OCI-LY1 (cell line): Measurements from ENCODE around the gene PTCD1.

Source experiments
- H2AFZ ChIP-seq: fragments of 200-600 bp; sonication (generic), shearing (Covaris generic); 2 replicates; pipeline ENCODE4 v1.6.0; 2014; ENCODE audit warnings: antibody characterized with exemption, mild to moderate bottlenecking, low read length
- H3F3A ChIP-seq: fragments of 200-600 bp; sonication (generic), shearing (Covaris generic); 2 replicates; pipeline ENCODE4 v1.6.0; 2014; ENCODE audit warnings: mild to moderate bottlenecking, antibody characterized with exemption, low read length, moderate library complexity; ENCODE audit not compliant: insufficient read depth
- H3K27ac ChIP-seq: fragments of 200-600 bp; sonication (generic); 2 replicates; pipeline ENCODE4 v1.5.1; 2014; ENCODE audit warnings: low read length, mixed run types, mild to moderate bottlenecking, low read depth; ENCODE audit not compliant: poor library complexity, severe bottlenecking
- H3K27me3 ChIP-seq: fragments of 200-600 bp; sonication (generic); 2 replicates; pipeline ENCODE4 v1.6.0; 2014; ENCODE audit warnings: antibody characterized with exemption, mild to moderate bottlenecking, low read length, moderate library complexity; ENCODE audit not compliant: insufficient read depth
- H3K36me3 ChIP-seq: fragments of 200-600 bp; sonication (generic); 2 replicates; pipeline ENCODE4 v1.6.1; 2014; ENCODE audit warnings: mild to moderate bottlenecking, antibody characterized with exemption, low read length, moderate library complexity, mixed read lengths; ENCODE audit not compliant: insufficient read depth
- H3K4me1 ChIP-seq: fragments of 200-600 bp; sonication (generic); 2 replicates; pipeline ENCODE4 v1.5.1; 2014; ENCODE audit warnings: mild to moderate bottlenecking, low read length, moderate library complexity; ENCODE audit not compliant: insufficient read depth, severe bottlenecking
- H3K4me2 ChIP-seq: fragments of 200-600 bp; sonication (generic), shearing (Covaris generic); 2 replicates; pipeline ENCODE4 v1.6.1; 2014; ENCODE audit warnings: low read length
- H3K4me3 ChIP-seq: fragments of 200-600 bp; sonication (generic); 2 replicates; pipeline ENCODE4 v1.5.1; 2014; ENCODE audit warnings: low read length, low read depth, mild to moderate bottlenecking, mixed read lengths; ENCODE audit not compliant: poor library complexity, severe bottlenecking
- H3K79me2 ChIP-seq: fragments of 200-600 bp; shearing (Covaris generic); 2 replicates; pipeline ENCODE4 v1.6.1; 2016; ENCODE audit warnings: mixed run types, low read length, mixed read lengths; ENCODE audit not compliant: insufficient read depth
- H3K9ac ChIP-seq: fragments of 200-600 bp; sonication (generic), shearing (Covaris generic); 2 replicates; pipeline ENCODE4 v1.6.1; 2014; ENCODE audit warnings: mild to moderate bottlenecking, low read length, mixed read lengths
- H3K9me2 ChIP-seq: fragments of 200-600 bp; sonication (generic), shearing (Covaris generic); 2 replicates; pipeline ENCODE4 v1.6.1; 2014; ENCODE audit warnings: low read depth, mild to moderate bottlenecking, low read length, mixed read lengths
- H3K9me3 ChIP-seq: fragments of 200-600 bp; shearing (Covaris generic); 2 replicates; pipeline ENCODE4 v1.6.1; 2014; ENCODE audit warnings: low read length, mixed read lengths
- H4K20me1 ChIP-seq: fragments of 200-600 bp; sonication (generic), shearing (Covaris generic); 2 replicates; pipeline ENCODE4 v1.6.0; 2016; ENCODE audit warnings: mild to moderate bottlenecking, low read length; ENCODE audit not compliant: insufficient read depth
- CTCF ChIP-seq: fragments of 200-600 bp; sonication (generic), shearing (Covaris generic); IDR thresholded peaks from 2 replicates; pipeline ENCODE4 v1.5.1; 2017; ENCODE audit warnings: mild to moderate bottlenecking, antibody characterized with exemption, low read length, moderate library complexity, mixed read lengths
- EZH2 ChIP-seq: fragments of 200-600 bp; sonication (generic), shearing (Covaris generic); IDR thresholded peaks from 2 replicates; pipeline ENCODE4 v1.8.0; 2017; ENCODE audit warnings: borderline replicate concordance, mixed run types, mild to moderate bottlenecking, antibody characterized with exemption, low read length, moderate library complexity, mixed read lengths

Gene PTCD1

DNA sequence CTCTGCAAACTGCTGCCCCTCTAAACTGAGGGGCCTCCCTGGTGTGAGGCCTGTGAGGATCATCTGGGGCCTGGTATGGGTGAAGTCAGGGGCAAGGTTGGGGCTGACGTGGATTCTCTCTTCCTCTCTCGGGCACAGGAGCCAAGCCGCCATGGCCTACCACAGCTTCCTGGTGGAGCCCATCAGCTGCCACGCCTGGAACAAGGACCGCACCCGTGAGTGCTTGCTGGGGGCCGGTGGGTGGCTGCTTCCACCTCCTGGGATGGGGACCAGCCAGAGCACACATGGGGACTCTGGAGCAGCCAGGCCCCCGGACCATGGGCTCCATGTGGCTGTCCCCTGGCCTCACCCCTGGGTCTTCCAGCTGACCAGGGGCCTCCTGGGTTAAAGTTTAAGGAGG is 53.0 kb downstream of the PTCD1 start:
- TF ChIP-seq EZH2 (no peak), CTCF (no peak)
- Histone ChIP-seq H3K4me1 (peaks cover 24% of the 10 kb centered on the region), H3K27ac (no peak overlapping the region)

GRCh38 chr7:99384523-99384922 is 54.1 kb downstream of the PTCD1 start:
- Histone ChIP-seq H4K20me1 (no peaks in the 10 kb centered on the region), H3K27ac (peak overlapping the region; percentile 45), H2AFZ (no peak overlapping the region), H3K4me3 (no peak overlapping the region), H3F3A (peaks cover 12% of the 10 kb centered on the region), H3K9me2 (no peaks in the 10 kb centered on the region), H3K27me3 (no peaks in the 10 kb centered on the region), H3K4me2 (no peak overlapping the region), H3K79me2 (peaks cover 12% of the 10 kb centered on the region; the same call in 1 of the 2 replicates), H3K9ac (no peak overlapping the region), H3K9me3 (no peaks in the 10 kb centered on the region), H3K4me1 (peaks cover 35% of the 10 kb centered on the region), H3K36me3 (peaks cover 64% of the 10 kb centered on the region)
- TF ChIP-seq EZH2 (no peak), CTCF (no peak)

More for the DNA sequence above, 53.0 kb downstream of the PTCD1 start:
- Histone ChIP-seq H3K27me3 (no peaks in the 10 kb centered on the region), H3K4me2 (no peak overlapping the region), H3F3A (peaks cover 2% of the 10 kb centered on the region; the same call in 1 of the 2 replicates), H4K20me1 (no peaks in the 10 kb centered on the region), H3K9me3 (no peaks in the 10 kb centered on the region), H3K4me3 (no peak overlapping the region), H3K9me2 (no peaks in the 10 kb centered on the region), H3K36me3 (peaks cover 74% of the 10 kb centered on the region), H2AFZ (no peak overlapping the region), H3K9ac (no peak overlapping the region), H3K79me2 (peaks cover 12% of the 10 kb centered on the region; the same call in 1 of the 2 replicates)

DNA sequence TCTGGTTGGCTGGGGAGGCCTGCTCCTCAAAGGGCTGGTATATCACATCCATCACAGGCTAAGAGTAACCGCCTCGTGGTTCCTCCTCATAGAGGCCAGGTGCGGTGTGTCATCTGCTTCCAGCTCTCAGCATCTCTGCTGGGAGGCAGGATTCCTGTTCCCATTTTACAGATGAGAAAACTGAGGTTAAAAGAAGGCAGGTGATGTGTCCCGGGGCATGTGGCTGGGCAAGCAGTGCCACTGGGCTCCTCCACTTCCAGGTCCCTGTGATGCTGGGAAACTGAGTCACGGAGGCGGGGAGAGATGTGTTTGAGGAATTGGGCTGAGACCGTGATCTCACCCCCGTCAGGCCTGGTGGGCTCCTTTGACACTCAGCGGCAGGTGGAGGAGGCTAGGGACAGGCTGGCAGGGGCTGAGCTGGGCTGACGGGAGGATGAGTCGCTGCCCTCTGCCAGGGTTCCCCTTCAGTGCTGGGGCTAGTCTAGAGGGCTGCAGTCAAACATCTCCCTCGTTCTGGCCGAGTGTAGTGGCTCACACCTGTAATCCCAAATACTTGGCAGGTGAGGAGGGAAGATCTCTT is 54.7 kb downstream of the PTCD1 start:
- Histone ChIP-seq H3K9me2 (no peaks in the 10 kb centered on the region), H3K4me2 (no peak overlapping the region), H3K27ac (peak overlapping the region; percentile 45), H4K20me1 (no peaks in the 10 kb centered on the region), H3K9ac (no peak overlapping the region), H3K4me1 (peaks cover 41% of the 10 kb centered on the region), H3F3A (peaks cover 19% of the 10 kb centered on the region), H3K27me3 (no peaks in the 10 kb centered on the region), H3K79me2 (peaks cover 12% of the 10 kb centered on the region; the same call in 1 of the 2 replicates), H3K36me3 (peaks cover 58% of the 10 kb centered on the region), H3K9me3 (no peaks in the 10 kb centered on the region), H2AFZ (no peak overlapping the region), H3K4me3 (no peak overlapping the region)
- TF ChIP-seq CTCF (no peak), EZH2 (no peak)
